ENCODE results near the gene TSPAN4. TPM values are rescaled to one million over a fixed set of nuclear protein-coding genes. Genes with fewer than 3 reads are reported as not detected.
A peak's percentile ranks its signal among the peaks of the same experiment; 100 is the strongest.

TSPAN4 gene
- total RNA-seq, 6 donors from 2014 or later, result 91.3 to 181 (median 169) TPM

DNA sequence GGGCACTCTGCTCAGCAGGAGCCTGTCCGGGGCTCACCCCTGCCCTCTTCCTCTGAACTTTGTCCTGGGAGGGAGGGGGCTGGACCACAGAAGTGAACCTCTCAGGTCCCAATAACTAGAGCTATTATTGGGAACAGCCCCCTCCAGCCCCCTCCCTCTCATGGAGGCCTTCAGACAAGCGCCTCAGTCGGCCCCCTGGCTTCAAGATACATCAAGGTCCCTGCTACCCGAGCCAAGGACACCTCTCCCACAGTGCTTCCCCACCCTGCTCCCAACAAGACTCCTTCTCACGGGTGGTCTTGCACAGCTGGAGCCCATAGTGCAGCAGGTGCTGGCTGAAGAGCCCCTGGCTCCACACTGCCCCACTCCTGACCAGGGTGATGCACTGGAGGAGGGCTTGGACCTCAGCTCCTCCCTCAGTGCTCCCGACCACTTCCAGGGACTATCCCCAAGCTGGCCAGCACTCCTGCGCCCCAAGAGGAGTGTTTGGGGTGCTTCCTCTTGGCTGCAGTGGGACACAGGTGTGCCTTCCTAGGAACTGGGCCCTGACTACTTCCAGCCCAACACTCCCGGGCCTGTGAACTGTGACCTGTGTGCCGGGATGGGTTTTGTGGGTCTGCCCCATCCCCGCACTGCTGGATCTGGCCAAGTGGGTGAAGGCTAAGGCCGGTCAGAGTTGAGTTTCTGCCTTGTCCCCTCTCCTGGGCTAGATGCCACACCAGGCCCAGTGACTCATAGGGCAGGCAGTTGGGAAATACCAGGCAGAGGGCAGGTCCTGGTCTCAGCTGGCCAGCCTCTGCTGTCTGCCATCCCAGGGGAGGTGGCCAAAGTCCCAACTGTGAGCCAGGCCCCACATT, 21.8 kb upstream of the TSPAN4 start:
- peak overlapping the region; percentile 67 to 99 (median 88) for H3K4me3 ChIP-seq
- DNase-seq (peak; percentile 57 to 95), ATAC-seq (ENCODE audit: low FRiP score in 2 of 2) (peak; percentile 49 to 82)
- TF ChIP-seq, protein P1, sequence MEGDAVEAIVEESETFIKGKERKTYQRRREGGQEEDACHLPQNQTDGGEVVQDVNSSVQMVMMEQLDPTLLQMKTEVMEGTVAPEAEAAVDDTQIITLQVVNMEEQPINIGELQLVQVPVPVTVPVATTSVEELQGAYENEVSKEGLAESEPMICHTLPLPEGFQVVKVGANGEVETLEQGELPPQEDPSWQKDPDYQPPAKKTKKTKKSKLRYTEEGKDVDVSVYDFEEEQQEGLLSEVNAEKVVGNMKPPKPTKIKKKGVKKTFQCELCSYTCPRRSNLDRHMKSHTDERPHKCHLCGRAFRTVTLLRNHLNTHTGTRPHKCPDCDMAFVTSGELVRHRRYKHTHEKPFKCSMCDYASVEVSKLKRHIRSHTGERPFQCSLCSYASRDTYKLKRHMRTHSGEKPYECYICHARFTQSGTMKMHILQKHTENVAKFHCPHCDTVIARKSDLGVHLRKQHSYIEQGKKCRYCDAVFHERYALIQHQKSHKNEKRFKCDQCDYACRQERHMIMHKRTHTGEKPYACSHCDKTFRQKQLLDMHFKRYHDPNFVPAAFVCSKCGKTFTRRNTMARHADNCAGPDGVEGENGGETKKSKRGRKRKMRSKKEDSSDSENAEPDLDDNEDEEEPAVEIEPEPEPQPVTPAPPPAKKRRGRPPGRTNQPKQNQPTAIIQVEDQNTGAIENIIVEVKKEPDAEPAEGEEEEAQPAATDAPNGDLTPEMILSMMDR (IDR thresholded peaks at IDR 0.05), result peak in 1 of 6 experiments; percentile 36
- TF ChIP-seq POLR2AphosphoS5 (IDR thresholded peaks at IDR 0.05) (peak; percentile 67 to 77), EP300 (IDR thresholded peaks at IDR 0.05) (no peak), POLR2A (IDR thresholded peaks at IDR 0.05) (peak in 1 of 4 donors; percentile 48)
- no peaks in the 10 kb centered on the region for H3K9me3 ChIP-seq
- 42 to 75% methylated on average over 4 to 11 of the region's 11 CpGs for WGBS, 2 donors
- H3K36me3 ChIP-seq, result peaks cover 20 to 43% (median 29%) of the 10 kb centered on the region in 4 donors
- peaks cover 38 to 62% (median 46%) of the 10 kb centered on the region in 4 donors for H3K4me1 ChIP-seq
- peak overlapping the region; percentile 96 to 100 (median 98) for H3K27ac ChIP-seq
- no peaks in the 10 kb centered on the region for H3K27me3 ChIP-seq

DNA sequence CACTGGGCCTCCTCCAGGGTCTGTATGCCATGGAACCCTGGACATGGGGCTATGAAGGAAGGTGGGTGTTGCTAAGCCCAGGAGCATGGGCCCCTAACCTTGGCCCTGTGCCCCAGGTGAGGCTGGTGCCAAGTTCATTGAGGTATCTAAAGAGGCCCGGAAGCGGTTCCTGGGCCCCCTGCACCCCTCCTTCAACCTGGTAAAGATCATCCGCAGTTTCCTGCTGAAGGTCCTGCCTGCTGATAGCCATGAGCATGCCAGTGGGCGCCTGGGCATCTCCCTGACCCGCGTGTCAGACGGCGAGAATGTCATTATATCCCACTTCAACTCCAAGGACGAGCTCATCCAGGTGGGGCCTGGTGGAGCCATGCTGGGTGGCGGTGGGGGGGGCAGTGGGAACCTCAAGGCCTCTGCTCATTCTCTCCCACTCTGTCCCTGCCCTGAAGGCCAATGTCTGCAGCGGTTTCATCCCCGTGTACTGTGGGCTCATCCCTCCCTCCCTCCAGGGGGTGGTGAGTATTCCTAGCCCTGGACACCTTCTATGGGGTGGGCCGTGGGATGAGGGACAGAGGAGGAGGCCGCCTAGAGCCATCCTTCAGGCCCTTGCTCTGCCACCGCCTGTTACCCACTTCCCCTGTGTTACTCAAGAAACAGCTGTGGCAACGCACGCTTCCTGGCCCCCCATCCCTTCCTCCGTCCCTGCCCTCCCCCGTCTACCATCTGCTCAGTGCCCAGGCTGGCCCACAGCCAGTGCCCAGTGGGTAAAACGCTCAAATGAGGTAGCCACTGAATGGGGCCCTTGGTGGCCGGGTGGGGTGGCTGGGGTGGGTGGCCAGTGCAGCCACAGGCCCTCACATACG, 20.9 kb upstream of the TSPAN4 start:
- 62 to 65% methylated on average over 12 to 22 of the region's 22 CpGs for WGBS, 2 donors
- peak in 1 of 2 donors; percentile 5 for ATAC-seq (ENCODE audit: low FRiP score in 2 of 2)
- peak overlapping the region in 3 of 4 donors; percentile 81 to 99 (median 95) for H3K4me3 ChIP-seq
- no peaks in the 10 kb centered on the region for H3K27me3 ChIP-seq
- peaks cover 20 to 42% (median 29%) of the 10 kb centered on the region in 4 donors for H3K36me3 ChIP-seq
- TF ChIP-seq, protein P1 (IDR thresholded peaks at IDR 0.05), result no peak
- TF ChIP-seq EP300 (IDR thresholded peaks at IDR 0.05) (no peak), POLR2AphosphoS5 (IDR thresholded peaks at IDR 0.05) (peak in 1 of 2 donors; percentile 21), POLR2A (IDR thresholded peaks at IDR 0.05) (no peak)
- H3K4me1 ChIP-seq, result peaks cover 46 to 71% (median 54%) of the 10 kb centered on the region in 4 donors
- peak overlapping the region; percentile 96 to 100 (median 98) for H3K27ac ChIP-seq
- peak in 1 of 2 donors; percentile 77 for DNase-seq
- H3K9me3 ChIP-seq, result no peaks in the 10 kb centered on the region

DNA sequence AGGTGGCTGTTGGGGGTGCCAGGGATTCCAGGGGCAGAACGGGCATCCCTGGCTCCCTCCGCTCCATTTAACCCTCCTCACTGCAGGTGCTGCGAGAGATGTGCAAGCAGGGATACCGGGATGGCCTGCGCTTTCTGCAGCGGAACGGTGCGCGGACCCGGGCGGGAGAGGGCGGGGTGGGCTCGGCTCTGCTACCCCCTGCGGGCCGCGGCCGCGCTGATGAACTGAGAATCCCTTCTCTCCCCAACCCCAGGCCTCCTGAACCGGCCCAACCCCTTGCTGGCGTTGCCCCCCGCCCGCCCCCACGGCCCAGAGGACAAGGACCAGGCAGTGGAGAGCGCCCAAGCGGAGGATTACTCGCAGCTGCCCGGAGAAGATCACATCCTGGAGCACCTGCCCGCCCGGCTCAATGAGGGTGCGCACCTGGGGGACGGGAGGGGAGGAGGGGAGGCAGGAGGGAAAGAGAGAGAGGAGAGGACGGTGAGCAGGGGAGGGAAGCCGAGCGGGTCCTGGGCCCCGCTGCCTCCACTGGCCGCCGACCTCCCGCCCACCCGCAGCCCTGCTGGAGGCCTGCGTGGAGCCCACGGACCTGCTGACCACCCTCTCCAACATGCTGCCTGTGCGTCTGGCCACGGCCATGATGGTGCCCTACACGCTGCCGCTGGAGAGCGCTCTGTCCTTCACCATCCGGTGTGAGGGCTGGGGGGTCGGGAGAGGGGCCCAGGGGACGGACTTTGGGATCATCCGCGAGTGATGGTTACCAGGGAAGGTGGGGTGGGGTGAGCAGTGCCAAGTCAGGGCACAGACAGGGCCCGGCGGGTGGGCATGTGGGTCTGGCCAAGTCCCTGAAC, 19.0 kb upstream of the TSPAN4 start:
- Histone ChIP-seq H3K4me3 (no peak overlapping the region), H3K4me1 (peaks cover 61 to 84% (median 68%) of the 10 kb centered on the region in 4 donors), H3K9me3 (no peaks in the 10 kb centered on the region), H3K27me3 (no peaks in the 10 kb centered on the region), H3K36me3 (peaks cover 20 to 42% (median 29%) of the 10 kb centered on the region in 4 donors), H3K27ac (peak overlapping the region in 2 of 4 donors; percentile 4 to 26)
- WGBS, 2 donors, result 88 to 90% methylated on average over 47 to 49 of the region's 53 CpGs
- no peak for ATAC-seq (ENCODE audit: low FRiP score in 2 of 2)
- TF ChIP-seq, protein P1 (IDR thresholded peaks at IDR 0.05), result no peak
- TF ChIP-seq EP300 (IDR thresholded peaks at IDR 0.05) (no peak), POLR2AphosphoS5 (IDR thresholded peaks at IDR 0.05) (no peak), POLR2A (IDR thresholded peaks at IDR 0.05) (no peak)
- peak in 1 of 2 donors; percentile 83 for DNase-seq

DNA sequence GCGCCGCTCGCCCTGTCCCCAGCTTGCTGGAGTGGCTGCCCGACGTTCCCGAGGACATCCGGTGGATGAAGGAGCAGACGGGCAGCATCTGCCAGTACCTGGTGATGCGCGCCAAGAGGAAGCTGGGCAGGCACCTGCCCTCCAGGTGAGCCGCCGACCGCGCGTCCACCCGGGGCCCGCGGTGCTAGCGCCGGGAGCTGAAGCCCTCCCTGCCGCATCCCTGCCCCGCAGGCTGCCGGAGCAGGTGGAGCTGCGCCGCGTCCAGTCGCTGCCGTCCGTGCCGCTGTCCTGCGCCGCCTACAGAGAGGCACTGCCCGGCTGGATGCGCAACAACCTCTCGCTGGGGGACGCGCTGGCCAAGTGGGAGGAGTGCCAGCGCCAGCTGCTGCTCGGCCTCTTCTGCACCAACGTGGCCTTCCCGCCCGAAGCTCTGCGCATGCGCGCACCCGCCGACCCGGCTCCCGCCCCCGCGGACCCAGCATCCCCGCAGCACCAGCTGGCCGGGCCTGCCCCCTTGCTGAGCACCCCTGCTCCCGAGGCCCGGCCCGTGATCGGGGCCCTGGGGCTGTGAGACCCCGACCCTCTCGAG, 18.3 kb upstream of the TSPAN4 start:
- Histone ChIP-seq H3K9me3 (no peaks in the 10 kb centered on the region), H3K27ac (peak overlapping the region in 2 of 4 donors; percentile 26 to 89), H3K4me1 (peaks cover 65 to 87% (median 72%) of the 10 kb centered on the region in 4 donors), H3K4me3 (no peak overlapping the region), H3K36me3 (peaks cover 20 to 42% (median 29%) of the 10 kb centered on the region in 4 donors), H3K27me3 (no peaks in the 10 kb centered on the region)
- TF ChIP-seq EP300 (IDR thresholded peaks at IDR 0.05), result no peak
- TF ChIP-seq POLR2A (IDR thresholded peaks at IDR 0.05), result no peak
- TF ChIP-seq, protein P1 (IDR thresholded peaks at IDR 0.05), result no peak
- no peak for TF ChIP-seq POLR2AphosphoS5 (IDR thresholded peaks at IDR 0.05)
- ATAC-seq (ENCODE audit: low FRiP score in 2 of 2) (no peak), DNase-seq (peak in 1 of 2 donors; percentile 89)
- 85 to 95% methylated on average over 19 to 59 of the region's 59 CpGs for WGBS, 2 donors
